CD14-positive monocyte (primary cell): Measurements from ENCODE around the gene CMTM1. TPM values are rescaled to one million over a fixed set of nuclear protein-coding genes. Genes with fewer than 3 reads are reported as not detected.

Experiments
- DNase-seq, 3 donors: peaks; one replicate each; pipeline ENCODE4 v3.0.0-alpha.2; 2011 to 2022
- H2AFZ ChIP-seq: 2 replicates; pipeline ENCODE4 v1.6.0; 2012; ENCODE audit warnings: mild to moderate bottlenecking, low read depth, low read length, inconsistent platforms; ENCODE audit not compliant: insufficient read depth, poor library complexity, severe bottlenecking
- H3K27ac ChIP-seq, 2 donors: 1 replicate in 1 of 2; 2 replicates in 1 of 2; pipeline ENCODE4 v1.5.1; 2012 to 2013; ENCODE audit warnings: low read length in 2 of 2, control low read depth in 1 of 2, inconsistent platforms in 1 of 2, low read depth in 1 of 2, mild to moderate bottlenecking in 1 of 2
- H3K27me3 ChIP-seq, 2 donors: one replicate each; pipeline versions ENCODE4 v1.6.0 to v1.6.1; 2011 to 2013; ENCODE audit warnings: low read length in 2 of 2; ENCODE audit not compliant: control insufficient read depth in 2 of 2, insufficient read depth in 2 of 2
- H3K36me3 ChIP-seq, 2 donors: replicated peaks in 1 of 2; 1 replicate in 1 of 2; 2 replicates in 1 of 2; pipeline versions ENCODE4 v1.5.1 to v1.6.1; 2012 to 2013; ENCODE audit warnings: low read length in 2 of 2, control low read depth in 1 of 2, inconsistent platforms in 1 of 2, mild to moderate bottlenecking in 1 of 2; ENCODE audit not compliant: insufficient read depth in 2 of 2, control insufficient read depth in 1 of 2
- H3K4me1 ChIP-seq, 2 donors: 1 replicate in 1 of 2; 2 replicates in 1 of 2; pipeline versions ENCODE4 v1.5.1 to v1.6.1; 2012 to 2013; ENCODE audit warnings: low read length in 2 of 2, control low read depth in 1 of 2, inconsistent platforms in 1 of 2, mild to moderate bottlenecking in 1 of 2, moderate library complexity in 1 of 2; ENCODE audit not compliant: insufficient read depth in 2 of 2, control insufficient read depth in 1 of 2
- H3K4me2 ChIP-seq: replicated peaks from 2 replicates; pipeline ENCODE3; 2012; ENCODE audit warnings: low read length, moderate library complexity, mild to moderate bottlenecking; ENCODE audit not compliant: poor library complexity, severe bottlenecking; ENCODE audit errors: extremely low read depth
- H3K4me3 ChIP-seq, 3 experiments: fragments of 200-600 bp in 1 of 3; sonication (generic) in 1 of 3; replicated peaks in 1 of 3; 1 replicate in 2 of 3; 2 replicates in 1 of 3; pipeline ENCODE4 v1.5.1; 2011 to 2013; ENCODE audit warnings: low read length in 3 of 3, mild to moderate bottlenecking in 3 of 3, control low read depth in 2 of 3, low read depth in 2 of 3, inconsistent platforms in 1 of 3, moderate library complexity in 1 of 3
- H3K79me2 ChIP-seq: 2 replicates; pipeline ENCODE4 v1.6.0; 2012; ENCODE audit warnings: mild to moderate bottlenecking, control low read depth, inconsistent platforms, low read length, moderate library complexity; ENCODE audit not compliant: insufficient read depth
- H3K9ac ChIP-seq: 2 replicates; pipeline ENCODE4 v1.6.0; 2017; ENCODE audit warnings: low read length, mild to moderate bottlenecking; ENCODE audit not compliant: insufficient read depth, poor library complexity, severe bottlenecking
- H3K9me3 ChIP-seq, 2 donors: replicated peaks in 1 of 2; 1 replicate in 1 of 2; 2 replicates in 1 of 2; pipeline versions ENCODE4 v1.5.1 to v1.6.1; 2012 to 2013; ENCODE audit warnings: low read length in 2 of 2, control low read depth in 1 of 2; ENCODE audit not compliant: control insufficient read depth in 1 of 2, insufficient read depth in 1 of 2
- H4K20me1 ChIP-seq: 2 replicates; pipeline ENCODE4 v1.6.0; 2012; ENCODE audit warnings: mild to moderate bottlenecking, low read length, control low read depth, moderate library complexity; ENCODE audit not compliant: insufficient read depth
- H3K27ac Mint-ChIP-seq, 7 donors: one replicate each; pipeline ENCODE4 v1.8.0; 2020; ENCODE audit warnings: mild to moderate bottlenecking in 7 of 7, mixed read lengths in 7 of 7, moderate library complexity in 6 of 7, inconsistent platforms in 2 of 7
- H3K27me3 Mint-ChIP-seq, 3 donors: one replicate each; pipeline ENCODE4 v1.8.0; 2021 to 2022; ENCODE audit warnings: low read depth in 3 of 3, mild to moderate bottlenecking in 3 of 3, mixed read lengths in 3 of 3, moderate library complexity in 3 of 3, inconsistent platforms in 1 of 3
- H3K36me3 Mint-ChIP-seq, 2 donors: one replicate each; pipeline ENCODE4 v1.8.0; 2020; ENCODE audit warnings: mixed read lengths in 2 of 2, inconsistent platforms in 1 of 2, mild to moderate bottlenecking in 1 of 2
- H3K4me1 Mint-ChIP-seq: one replicate; pipeline ENCODE4 v1.8.0; 2020; ENCODE audit warnings: mild to moderate bottlenecking, mixed read lengths
- H3K4me3 Mint-ChIP-seq, 2 donors: one replicate each; pipeline ENCODE4 v1.8.0; 2020; ENCODE audit warnings: mild to moderate bottlenecking in 2 of 2, mixed read lengths in 2 of 2, moderate library complexity in 1 of 2
- H3K9me3 Mint-ChIP-seq, 7 donors: one replicate each; pipeline ENCODE4 v1.8.0; 2020 to 2022; ENCODE audit warnings: mixed read lengths in 7 of 7, mild to moderate bottlenecking in 6 of 7, moderate library complexity in 6 of 7, inconsistent platforms in 2 of 7
- CTCF ChIP-seq: fragments of 200-600 bp; IDR thresholded peaks from one replicate; pipeline ENCODE4 v1.8.0; 2022; ENCODE audit warnings: antibody characterized with exemption, mild to moderate bottlenecking
- WGBS: methylation state at CpG from one replicate; pipeline ENCODE4 v1.1.5; 2013; ENCODE audit warnings: missing lambda C conversion rate; ENCODE audit not compliant: insufficient coverage; 5-methylcytosine and 5-hydroxymethylcytosine counted together
- intact Hi-C, 2 donors: fragments of 100-400 bp; cut with micrococcal nuclease; formaldehyde crosslinking; loops; one replicate each; pipeline versions ENCODE4 v1.15.0 to v1.15.1; 2023
- polyA plus RNA-seq, 3 donors: library from polyadenylated mRNA; depleted of rRNA in 1 of 3; unstranded in 2 of 3; stranded (reverse) in 1 of 3; fragments of 300-500 nt in 2 of 3; fragments of >200 nt in 1 of 3; fragmentation: Illumina TruSeq in 2 of 3; gene quantifications; 1 replicate in 2 of 3; 2 replicates in 1 of 3; pipeline ENCODE4 v1.2.3, GENCODE V29; 2012 to 2021

Gene CMTM1
- polyA plus RNA-seq, 3 donors, result 1.6 to 3.3 (median 2.5) TPM

DNA sequence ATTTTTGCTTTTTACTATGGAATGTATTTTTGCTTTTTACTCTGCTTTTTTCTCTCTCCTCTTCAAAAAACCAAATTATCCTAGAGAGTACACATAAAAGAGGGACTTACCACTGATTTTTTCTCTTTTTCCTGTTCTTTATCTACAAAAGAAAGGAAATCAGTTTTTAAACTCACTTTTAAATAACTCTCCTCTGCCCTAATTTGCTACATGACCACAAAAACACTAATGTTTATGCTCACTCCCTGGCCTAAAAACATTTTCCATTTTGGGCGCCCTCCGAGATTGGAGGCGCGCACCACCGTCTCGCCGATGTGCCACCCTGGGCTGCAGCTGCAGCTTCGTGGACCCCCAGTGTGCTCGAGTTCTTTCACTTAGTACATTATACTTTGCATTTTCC, 17.4 kb upstream of the CMTM1 start:
- peaks cover 72 to 83% of the 10 kb centered on the region in 2 donors for H3K4me1 ChIP-seq
- no peak for TF ChIP-seq CTCF
- Mint-ChIP-seq H3K27ac (peak overlapping the region; percentile 80 to 94 (median 89)), H3K9me3 (no peaks in the 10 kb centered on the region), H3K36me3 (peaks cover 32 to 36% of the 10 kb centered on the region in 2 donors), H3K27me3 (no peaks in the 10 kb centered on the region), H3K4me3 (peak overlapping the region; percentile 85 to 95), H3K4me1 (peaks cover 78% of the 10 kb centered on the region)
- intact Hi-C loops, result loop anchor here in 1 of 2 donors (5.0 kb wide), 1 partner anchor 38 kb away; no protein-coding TSS in a partner anchor
- H3K4me3 ChIP-seq, result peak overlapping the region; percentile 70 to 90 (median 80)
- H3K4me2 ChIP-seq, result peak overlapping the region; percentile 88
- H3K9me3 ChIP-seq, result no peaks in the 10 kb centered on the region
- peak overlapping the region; percentile 85 to 86 for H3K27ac ChIP-seq
- H2AFZ ChIP-seq, result peak overlapping the region; percentile 84
- H3K9ac ChIP-seq, result peak overlapping the region; percentile 86
- H3K79me2 ChIP-seq, result peaks cover 49% of the 10 kb centered on the region
- H3K27me3 ChIP-seq, result no peaks in the 10 kb centered on the region
- no peak for DNase-seq
- H3K36me3 ChIP-seq, result peaks cover 0 to 5% of the 10 kb centered on the region in 2 donors
- H4K20me1 ChIP-seq, result peaks cover 6% of the 10 kb centered on the region
- WGBS, result 83% methylated on average over 9 of the region's 9 CpGs

DNA sequence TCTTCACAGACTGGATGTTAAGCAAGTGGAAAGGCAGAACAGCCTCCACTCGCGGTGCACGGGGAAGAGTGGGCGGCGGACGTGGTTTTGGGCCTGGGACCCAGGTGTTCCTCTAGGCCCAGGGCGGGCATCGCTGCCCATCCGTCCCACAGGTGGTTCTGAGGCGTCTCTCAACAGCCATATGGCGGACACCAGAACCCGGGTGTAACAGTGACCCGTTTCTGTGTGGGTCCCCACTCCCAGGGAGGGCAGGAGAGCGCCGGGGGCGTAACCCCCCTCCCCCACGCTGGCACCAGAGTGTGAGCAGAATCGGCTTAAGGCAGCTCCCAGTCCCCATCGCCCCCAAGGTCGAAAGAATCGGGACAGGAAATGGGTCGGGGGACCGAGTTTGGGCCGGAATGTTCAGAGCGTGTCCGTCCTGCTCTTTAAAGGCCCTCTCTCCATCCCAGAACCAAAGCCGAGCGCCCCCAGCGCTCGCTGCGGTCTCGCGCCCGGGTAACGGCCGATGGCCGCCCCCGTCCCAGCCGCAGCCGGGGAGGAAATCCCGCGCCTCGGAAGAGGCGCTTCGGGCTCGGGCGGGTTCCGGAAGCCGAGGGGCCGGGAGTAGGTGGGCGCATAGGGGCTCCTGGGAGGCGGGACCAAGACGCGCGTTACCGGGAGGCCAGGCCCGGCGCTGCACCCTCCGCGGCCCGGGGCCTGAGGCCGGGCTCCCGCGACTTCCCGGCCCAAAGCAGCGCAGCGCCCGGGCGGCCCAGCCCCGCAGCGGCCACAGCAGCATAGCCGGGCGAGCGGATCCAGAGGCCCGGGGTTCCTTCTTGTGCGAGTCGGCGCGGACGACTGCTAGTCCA, 16.7 kb upstream of the CMTM1 start, which contains the start of gene TK2:
TK2 (minus strand) TSS at position 839 of the 848 bp plus-strand sequence; CDS start at position 778, 61 bp downstream.
- Histone ChIP-seq H3K4me3 (peak within 1 kb of the TSS; percentile 70 to 90 (median 80)), H3K4me1 (peaks cover 72 to 83% of the 10 kb centered on the region in 2 donors), H3K27ac (peak within 1 kb of the TSS; percentile 85 to 86), H3K9ac (peak within 1 kb of the TSS; percentile 86), H4K20me1 (peaks cover 12% of the 10 kb centered on the region), H3K4me2 (peak within 1 kb of the TSS; percentile 88), H3K27me3 (no peaks in the 10 kb centered on the region), H2AFZ (peak within 1 kb of the TSS; percentile 84), H3K79me2 (peaks cover 56% of the 10 kb centered on the region), H3K36me3 (peaks cover 0 to 5% of the 10 kb centered on the region in 2 donors), H3K9me3 (no peaks in the 10 kb centered on the region)
- Mint-ChIP-seq H3K9me3 (no peaks in the 10 kb centered on the region), H3K27ac (peak within 1 kb of the TSS; percentile 80 to 97 (median 93)), H3K27me3 (no peaks in the 10 kb centered on the region), H3K4me3 (peak within 1 kb of the TSS; percentile 93 to 95), H3K36me3 (peaks cover 34 to 43% of the 10 kb centered on the region in 2 donors), H3K4me1 (peaks cover 78% of the 10 kb centered on the region)
- peak; percentile 39 to 49 (median 42) for DNase-seq
- 3% methylated on average over 78 of the region's 80 CpGs for WGBS
- intact Hi-C loops, result loop anchor here (5.0 to 10.0 kb wide), 4 partner anchors 32 to 72 kb away; no protein-coding TSS in a partner anchor
- peak; percentile 23 for TF ChIP-seq CTCF
